Prostate gland (tissue), 2 donors: ENCODE results near the gene DBF4B.

Experiments
- CTCF ChIP-seq, 4 experiments: fragments of 200-600 bp in 2 of 4; fragments of 450-650 bp in 2 of 4; sonication (generic) in 2 of 4; IDR thresholded peaks; 1 replicate in 3 of 4; 2 replicates in 1 of 4; pipeline ENCODE4 v1.5.1; 2016 to 2019; ENCODE audit warnings: antibody characterized with exemption in 4 of 4, mild to moderate bottlenecking in 2 of 4, moderate library complexity in 2 of 4
- POLR2AphosphoS5 ChIP-seq: sonication (generic); formaldehyde crosslinking; IDR thresholded peaks from one replicate; pipeline ENCODE4 v1.6.1; 2017; ENCODE audit warnings: antibody characterized with exemption

- no peak for TF ChIP-seq CTCF (IDR thresholded peaks at IDR 0.05)
- TF ChIP-seq POLR2AphosphoS5 = no peak
Measured at GRCh38 chr17:44792276-44792675, 83.8 kb downstream of the DBF4B start.
